ENCODE results near the gene NRG2. TPM values are rescaled to one million over a fixed set of nuclear protein-coding genes. Genes with fewer than 3 reads are reported as not detected.

Gene NRG2
- total and polyA plus RNA-seq, 2 of the 4 experiments (the other 2 are of a cell fraction) = 0.18 TPM; not detected in 1

- no peak overlapping the region for H3K4me2 ChIP-seq (ENCODE audit: low read depth, low read length)
- H3K27ac ChIP-seq (ENCODE audit: insufficient read depth, low read length) = no peak overlapping the region
- ChIA-PET POLR2A (ENCODE audit: unreplicated experiment) (no interaction called here), CTCF (interaction anchor here (0.6 kb wide), 1 partner anchor 13 kb away, joined by 3 read pairs; the partner anchor contains the start of gene NRG2)
- H3K27me3 ChIP-seq (ENCODE audit: control insufficient read depth, insufficient read depth, low read length) = peaks cover 34% of the 10 kb centered on the region
- no peak for ATAC-seq (ENCODE audit: low read depth)
- H3K9ac ChIP-seq (ENCODE audit: low read depth, low read length) = no peak overlapping the region
- BruUV-seq (replicated peaks) = no TSS peak
- no peaks in the 10 kb centered on the region for H3K79me1 ChIP-seq (ENCODE audit: low read depth in 1 of 2, low read length in 2 of 2)
- H3K4ac ChIP-seq (ENCODE audit: low read depth, low read length) = no peak overlapping the region
- no peak overlapping the region for H4K5ac ChIP-seq (ENCODE audit: low read depth, low read length)
- H2BK5ac ChIP-seq (ENCODE audit: low read depth, low read length, poor library complexity, severe bottlenecking) = no peak overlapping the region
- H3K18ac ChIP-seq (ENCODE audit: low read depth, low read length) = no peak overlapping the region
- dilution Hi-C loops (cut with HindIII; ENCODE audit: low sequenced_read_pairs, unreplicated experiment) (no loop called here), in situ Hi-C loops (cut with MboI; ENCODE audit: low sequenced_read_pairs) (no loop called here), intact Hi-C loops (cut with micrococcal nuclease) (no loop called here)
- no peak overlapping the region for H3K56ac ChIP-seq (ENCODE audit: extremely low read depth, insufficient read depth, low read length)
- H2AFZ ChIP-seq (replicated peaks; ENCODE audit: low read length, poor library complexity) = no peak overlapping the region
- no peak overlapping the region for H2AK5ac ChIP-seq (ENCODE audit: low read depth, low read length)
- H3K14ac ChIP-seq (replicated peaks; ENCODE audit: low read depth, low read length) = no peak overlapping the region
- H2AK9ac ChIP-seq (replicated peaks; ENCODE audit: low read depth, low read length, poor library complexity) = no peak overlapping the region
- H4K8ac ChIP-seq (ENCODE audit: low read depth in 2 of 2, low read length in 2 of 2) = no peak overlapping the region
- H3K9me3 ChIP-seq (ENCODE audit: control insufficient read depth, insufficient read depth, low read length) = no peaks in the 10 kb centered on the region; the same call in 1 of the 2 replicates
- TF ChIP-seq CTCF (conservative IDR thresholded peaks at IDR 0.05; ENCODE audit: low read depth, low read length) (no peak), CEBPB (IDR thresholded peaks at IDR 0.05; ENCODE audit: low read depth, low read length) (no peak), BHLHE40 (IDR thresholded peaks at IDR 0.05; ENCODE audit: low read depth, low read length) (no peak), RAD21 (IDR thresholded peaks at IDR 0.05; ENCODE audit: low read length) (no peak), FOS (IDR thresholded peaks at IDR 0.05; ENCODE audit: low read depth, low read length) (no peak), MAFK (IDR thresholded peaks at IDR 0.05; ENCODE audit: low read depth, low read length) (no peak), MAZ (IDR thresholded peaks at IDR 0.05; ENCODE audit: borderline replicate concordance, low read depth, low read length) (no peak), SMC3 (IDR thresholded peaks at IDR 0.05; ENCODE audit: low read depth, low read length) (no peak), ELK1 (IDR thresholded peaks at IDR 0.05; ENCODE audit: borderline replicate concordance, low read depth, low read length) (no peak), POLR2A (IDR thresholded peaks at IDR 0.05; ENCODE audit: low read depth, low read length) (no peak), RFX5 (IDR thresholded peaks at IDR 0.05; ENCODE audit: low read depth, low read length) (no peak), USF2 (IDR thresholded peaks at IDR 0.05; ENCODE audit: low read depth, low read length) (no peak), NFE2L2 (IDR thresholded peaks at IDR 0.05; ENCODE audit: low read depth, low read length) (no peak), CHD1 (IDR thresholded peaks at IDR 0.05; ENCODE audit: low read depth, low read length) (no peak), MXI1 (IDR thresholded peaks at IDR 0.05; ENCODE audit: borderline replicate concordance, low read depth, low read length) (no peak), RCOR1 (IDR thresholded peaks at IDR 0.05; ENCODE audit: insufficient replicate concordance, low read length) (no peak)
- no peak overlapping the region for H2BK120ac ChIP-seq (ENCODE audit: low read depth, low read length)
- H3K4me1 ChIP-seq (ENCODE audit: control insufficient read depth, insufficient read depth, low read length) = no peaks in the 10 kb centered on the region
- no peaks in the 10 kb centered on the region for H3K9me1 ChIP-seq (ENCODE audit: insufficient read depth, low read length)
- no peak overlapping the region for H3K4me3 ChIP-seq (ENCODE audit: insufficient read depth, low read depth, low read length)
- WGBS, 2 experiments (ENCODE audit: extremely low coverage in 2 of 2, insufficient read length in 1 of 2) = no CpG with 5 or more reads among the region's 1 CpG
- no peaks in the 10 kb centered on the region for H4K20me1 ChIP-seq (ENCODE audit: insufficient read depth, low read length)
- no peak overlapping the region for H2BK20ac ChIP-seq (ENCODE audit: low read depth, low read length)
- no peak for DNase-seq
- H3K23ac ChIP-seq (ENCODE audit: low read depth, low read length) = no peak overlapping the region
- no peak overlapping the region for H4K91ac ChIP-seq (ENCODE audit: insufficient read depth, low read depth, low read length)
- no peaks in the 10 kb centered on the region for H3K36me3 ChIP-seq (ENCODE audit: control insufficient read depth, insufficient read depth, low read length)
- no peak overlapping the region for H2BK15ac ChIP-seq (ENCODE audit: low read depth, low read length)
Measured at GRCh38 chr5:140056880-140057279, 13.8 kb upstream of the NRG2 start.

Data from IMR-90 (cell line).